Activated B cell treated with CpG ODN at 0.5 μM for 24 hours (primary cell): ENCODE results near the gene GIMAP7. TPM values are rescaled to one million over a fixed set of nuclear protein-coding genes. Genes with fewer than 3 reads are reported as not detected.

ENCODE experiments used
- ATAC-seq: fragments of 200-7000 bp; cut with Tn5 transposase; one replicate; pipeline ENCODE4 v1.10.0; 2021; ENCODE audit warnings: low read depth, mild to moderate bottlenecking, moderate library complexity
- CTCF ChIA-PET: fragments of 350-600 bp; sonication (Branson Sonifier 250); formaldehyde crosslinking; loops from one replicate; lab custom pipeline; 2021; ENCODE audit warnings: antibody characterized with exemption; lab: Charles Lee
- POLR2A ChIA-PET: fragments of 350-600 bp; sonication (Branson Sonifier 250); formaldehyde crosslinking; loops from one replicate; lab custom pipeline; 2021; ENCODE audit warnings: antibody characterized with exemption; lab: Charles Lee
- DNase-seq: peaks from one replicate; pipeline ENCODE4 v3.0.0; 2022
- H3K27ac Mint-ChIP-seq: one replicate; pipeline ENCODE4 v1.8.0; 2020; ENCODE audit warnings: mixed read lengths
- H3K27me3 Mint-ChIP-seq: one replicate; pipeline ENCODE4 v1.8.0; 2021; ENCODE audit warnings: mixed read lengths
- H3K36me3 Mint-ChIP-seq: one replicate; pipeline ENCODE4 v1.8.0; 2021; ENCODE audit warnings: low read depth, mixed read lengths
- H3K4me1 Mint-ChIP-seq: one replicate; pipeline ENCODE4 v1.8.0; 2021; ENCODE audit warnings: mixed read lengths
- H3K4me3 Mint-ChIP-seq: one replicate; pipeline ENCODE4 v1.8.0; 2020; ENCODE audit warnings: mild to moderate bottlenecking, mixed read lengths
- H3K9me3 Mint-ChIP-seq: one replicate; pipeline ENCODE4 v1.8.0; 2020; ENCODE audit warnings: mixed read lengths
- intact Hi-C: fragments of 100-400 bp; cut with micrococcal nuclease; formaldehyde crosslinking; loops from one replicate; pipeline ENCODE4 v1.15.1; 2024
- total RNA-seq: library from RNA; stranded (reverse); gene quantifications from 2 replicates; pipeline ENCODE4 v1.2.3, GENCODE V29; 2022
- TF ChIP-seq, protein P1 (sequence below): fragments of 200-600 bp; IDR thresholded peaks from one replicate; pipeline ENCODE4 v1.8.0; 2022; ENCODE audit warnings: antibody characterized with exemption, mild to moderate bottlenecking

The GIMAP7 gene
- total RNA-seq, 1 donor from 2014 or later = not detected

DNA sequence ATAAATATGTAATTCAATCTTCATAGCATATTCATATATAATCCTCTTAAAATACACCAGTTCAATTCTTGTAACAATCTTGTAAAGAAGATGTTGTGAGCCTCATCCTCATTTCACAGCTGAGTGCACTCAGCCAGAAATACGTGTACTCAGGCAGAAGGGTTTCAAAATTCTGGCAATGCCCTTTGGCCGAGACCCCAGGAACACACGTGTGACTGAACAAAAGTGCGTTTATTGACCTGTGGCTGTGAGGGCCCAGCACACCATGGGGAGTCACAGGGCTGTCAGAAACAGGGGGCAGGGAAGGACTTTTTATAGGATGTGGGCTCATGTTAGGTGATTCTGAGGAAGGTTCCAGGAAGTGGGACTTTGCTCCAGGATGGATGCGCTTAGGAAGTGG lies 42.8 kb upstream of the GIMAP7 start:
- Mint-ChIP-seq H3K4me3 (no peak overlapping the region), H3K27ac (no peak overlapping the region), H3K36me3 (no peaks in the 10 kb centered on the region), H3K4me1 (no peaks in the 10 kb centered on the region), H3K9me3 (no peaks in the 10 kb centered on the region), H3K27me3 (peaks cover 13% of the 10 kb centered on the region)
- DNase-seq (no peak), ATAC-seq (no peak)
- TF ChIP-seq, protein P1, sequence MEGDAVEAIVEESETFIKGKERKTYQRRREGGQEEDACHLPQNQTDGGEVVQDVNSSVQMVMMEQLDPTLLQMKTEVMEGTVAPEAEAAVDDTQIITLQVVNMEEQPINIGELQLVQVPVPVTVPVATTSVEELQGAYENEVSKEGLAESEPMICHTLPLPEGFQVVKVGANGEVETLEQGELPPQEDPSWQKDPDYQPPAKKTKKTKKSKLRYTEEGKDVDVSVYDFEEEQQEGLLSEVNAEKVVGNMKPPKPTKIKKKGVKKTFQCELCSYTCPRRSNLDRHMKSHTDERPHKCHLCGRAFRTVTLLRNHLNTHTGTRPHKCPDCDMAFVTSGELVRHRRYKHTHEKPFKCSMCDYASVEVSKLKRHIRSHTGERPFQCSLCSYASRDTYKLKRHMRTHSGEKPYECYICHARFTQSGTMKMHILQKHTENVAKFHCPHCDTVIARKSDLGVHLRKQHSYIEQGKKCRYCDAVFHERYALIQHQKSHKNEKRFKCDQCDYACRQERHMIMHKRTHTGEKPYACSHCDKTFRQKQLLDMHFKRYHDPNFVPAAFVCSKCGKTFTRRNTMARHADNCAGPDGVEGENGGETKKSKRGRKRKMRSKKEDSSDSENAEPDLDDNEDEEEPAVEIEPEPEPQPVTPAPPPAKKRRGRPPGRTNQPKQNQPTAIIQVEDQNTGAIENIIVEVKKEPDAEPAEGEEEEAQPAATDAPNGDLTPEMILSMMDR = no peak
- intact Hi-C loops = no loop called here
- ChIA-PET POLR2A (no interaction called here), CTCF (no interaction called here)

DNA sequence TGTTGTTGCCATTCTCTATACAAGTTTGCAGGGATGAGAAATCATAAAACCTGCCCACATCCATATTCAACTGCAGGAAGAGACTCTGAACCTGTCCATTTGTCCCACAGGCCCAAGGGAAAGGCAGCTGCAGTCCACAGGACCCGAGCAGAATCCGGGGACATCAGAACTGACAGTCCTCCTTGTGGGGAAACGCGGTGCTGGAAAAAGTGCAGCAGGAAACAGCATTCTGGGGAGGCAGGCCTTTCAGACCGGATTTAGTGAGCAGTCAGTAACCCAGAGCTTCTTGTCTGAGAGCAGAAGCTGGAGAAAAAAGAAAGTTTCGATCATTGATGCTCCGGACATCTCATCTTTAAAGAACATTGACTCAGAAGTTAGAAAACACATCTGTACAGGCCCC lies 40.8 kb upstream of the GIMAP7 start:
- no peak overlapping the region for H3K27ac Mint-ChIP-seq
- TF ChIP-seq, protein P1 = no peak
- ATAC-seq (no peak), DNase-seq (no peak)
- no peak overlapping the region for H3K4me3 Mint-ChIP-seq
- intact Hi-C loops = no loop called here
- CTCF ChIA-PET = no interaction called here
- H3K27me3 Mint-ChIP-seq = peaks cover 12% of the 10 kb centered on the region
- no peaks in the 10 kb centered on the region for H3K9me3 Mint-ChIP-seq
- POLR2A ChIA-PET = no interaction called here
- no peaks in the 10 kb centered on the region for H3K4me1 Mint-ChIP-seq
- H3K36me3 Mint-ChIP-seq = no peaks in the 10 kb centered on the region

DNA sequence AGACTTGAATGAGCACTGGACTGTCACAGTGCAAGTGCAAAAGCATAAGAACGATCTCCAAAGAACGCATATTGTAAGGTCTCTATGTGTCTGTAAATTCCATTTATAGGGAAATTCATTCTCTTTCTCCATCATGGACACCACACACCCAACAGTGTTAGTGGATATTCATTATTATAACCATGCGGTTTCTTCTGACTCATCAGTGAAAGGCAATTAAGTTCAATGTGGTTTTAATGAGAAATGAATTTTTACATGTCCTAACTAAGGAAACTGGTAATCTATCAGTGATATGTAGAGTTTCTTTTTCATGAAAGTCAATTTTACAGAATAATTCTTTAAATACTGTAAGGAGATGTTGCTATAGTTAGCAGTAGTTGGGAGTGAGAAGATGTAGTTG lies 38.4 kb upstream of the GIMAP7 start:
- ATAC-seq (no peak), DNase-seq (no peak)
- H3K4me3 Mint-ChIP-seq = no peak overlapping the region
- H3K27ac Mint-ChIP-seq = no peak overlapping the region
- H3K36me3 Mint-ChIP-seq = no peaks in the 10 kb centered on the region
- TF ChIP-seq, protein P1 = no peak
- H3K4me1 Mint-ChIP-seq = no peaks in the 10 kb centered on the region
- peaks cover 12% of the 10 kb centered on the region for H3K27me3 Mint-ChIP-seq
- intact Hi-C loops = no loop called here
- ChIA-PET POLR2A (no interaction called here), CTCF (no interaction called here)
- no peaks in the 10 kb centered on the region for H3K9me3 Mint-ChIP-seq

DNA sequence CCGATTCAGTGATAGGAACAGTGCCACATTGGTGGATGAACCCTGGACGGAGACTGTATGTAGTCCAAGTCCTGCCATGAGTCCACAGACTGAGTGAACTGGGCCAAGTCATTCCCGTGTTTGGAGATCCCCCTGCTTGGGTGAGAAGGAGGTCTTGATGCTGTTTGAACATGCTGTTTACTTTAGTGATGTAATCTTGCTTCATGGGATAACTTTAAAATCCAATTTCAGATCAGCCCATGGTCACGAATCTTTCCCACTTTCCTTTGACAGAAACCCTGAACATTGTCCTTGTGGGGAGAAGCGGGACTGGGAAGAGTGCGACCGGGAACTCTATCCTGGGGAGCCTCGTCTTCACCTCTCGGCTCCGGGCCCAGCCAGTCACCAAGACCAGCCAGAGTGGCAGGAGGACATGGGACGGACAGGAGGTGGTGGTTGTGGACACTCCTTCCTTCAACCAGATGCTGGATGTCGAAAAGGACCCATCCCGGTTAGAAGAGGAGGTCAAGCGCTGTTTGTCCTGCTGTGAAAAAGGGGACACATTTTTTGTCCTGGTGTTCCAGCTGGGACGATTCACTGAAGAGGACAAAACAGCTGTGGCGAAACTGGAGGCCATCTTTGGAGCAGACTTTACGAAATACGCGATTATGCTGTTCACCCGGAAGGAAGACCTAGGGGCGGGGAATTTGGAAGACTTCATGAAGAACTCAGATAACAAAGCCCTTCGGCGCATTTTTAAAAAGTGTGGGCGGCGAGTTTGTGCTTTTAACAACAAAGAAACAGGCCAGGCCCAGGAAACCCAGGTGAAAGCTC lies 37.6 kb upstream of the GIMAP7 start:
- Mint-ChIP-seq H3K9me3 (no peaks in the 10 kb centered on the region), H3K27me3 (peaks cover 10% of the 10 kb centered on the region), H3K36me3 (no peaks in the 10 kb centered on the region), H3K4me3 (no peak overlapping the region), H3K4me1 (peaks cover 4% of the 10 kb centered on the region), H3K27ac (no peak overlapping the region)
- intact Hi-C loops = no loop called here
- POLR2A ChIA-PET = no interaction called here
- CTCF ChIA-PET = no interaction called here
- DNase-seq (no peak), ATAC-seq (no peak)
- TF ChIP-seq, protein P1 = no peak

DNA sequence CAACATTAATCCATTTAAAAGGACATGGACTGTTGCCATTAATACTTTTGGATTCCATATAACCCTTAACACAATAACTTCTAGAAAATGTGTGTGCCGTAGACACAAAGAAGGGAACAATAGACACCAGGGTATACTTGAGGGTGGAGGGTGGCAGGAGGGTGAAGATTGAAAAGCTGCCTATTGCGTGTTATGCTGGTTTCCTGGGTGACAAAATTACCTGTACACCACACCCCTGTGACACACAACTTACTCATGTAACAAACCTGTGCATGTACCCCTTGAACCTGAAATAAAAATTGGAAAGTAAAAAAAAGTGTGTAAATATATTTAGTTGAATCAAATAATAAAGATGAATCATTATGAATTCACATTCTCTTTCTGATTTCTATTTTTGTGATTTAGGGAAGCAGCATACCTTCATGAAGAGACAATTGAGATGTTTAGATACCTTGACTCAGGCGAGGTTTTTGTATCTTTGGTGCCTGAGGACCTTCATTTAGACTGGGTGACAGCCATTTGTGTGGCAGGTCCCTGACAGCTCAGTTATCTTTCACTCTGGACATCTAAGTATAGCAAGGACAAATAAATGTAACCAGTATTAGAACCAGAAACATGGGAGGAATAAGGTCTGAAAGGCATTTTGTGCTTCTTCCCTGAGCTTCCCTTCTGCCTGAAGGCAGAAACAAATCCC lies 35.5 kb upstream of the GIMAP7 start:
- POLR2A ChIA-PET = interaction anchor here (0.6 kb wide), 1 partner anchor 639 kb away, joined by 3 read pairs; no protein-coding TSS in a partner anchor
- no peak for DNase-seq
- no peaks in the 10 kb centered on the region for H3K36me3 Mint-ChIP-seq

More for the DNA sequence above, 35.5 kb upstream of the GIMAP7 start:
- Mint-ChIP-seq H3K9me3 (no peaks in the 10 kb centered on the region), H3K27ac (no peak overlapping the region), H3K4me3 (no peak overlapping the region), H3K4me1 (peaks cover 13% of the 10 kb centered on the region), H3K27me3 (peaks cover 11% of the 10 kb centered on the region)
- CTCF ChIA-PET = no interaction called here
- TF ChIP-seq, protein P1 = no peak
- intact Hi-C loops = no loop called here
- ATAC-seq = no peak
